HG03442 (cell line): ENCODE results near the gene GPR63.

Experiments used
- ATAC-seq: cut with Tn5 transposase; IDR thresholded peaks from one replicate; pipeline ENCODE4 v1.9.1; 2021; ENCODE audit warnings: mild to moderate bottlenecking, moderate library complexity; ENCODE audit not compliant: unreplicated experiment

The GPR63 gene, protein sequence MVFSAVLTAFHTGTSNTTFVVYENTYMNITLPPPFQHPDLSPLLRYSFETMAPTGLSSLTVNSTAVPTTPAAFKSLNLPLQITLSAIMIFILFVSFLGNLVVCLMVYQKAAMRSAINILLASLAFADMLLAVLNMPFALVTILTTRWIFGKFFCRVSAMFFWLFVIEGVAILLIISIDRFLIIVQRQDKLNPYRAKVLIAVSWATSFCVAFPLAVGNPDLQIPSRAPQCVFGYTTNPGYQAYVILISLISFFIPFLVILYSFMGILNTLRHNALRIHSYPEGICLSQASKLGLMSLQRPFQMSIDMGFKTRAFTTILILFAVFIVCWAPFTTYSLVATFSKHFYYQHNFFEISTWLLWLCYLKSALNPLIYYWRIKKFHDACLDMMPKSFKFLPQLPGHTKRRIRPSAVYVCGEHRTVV

DNA sequence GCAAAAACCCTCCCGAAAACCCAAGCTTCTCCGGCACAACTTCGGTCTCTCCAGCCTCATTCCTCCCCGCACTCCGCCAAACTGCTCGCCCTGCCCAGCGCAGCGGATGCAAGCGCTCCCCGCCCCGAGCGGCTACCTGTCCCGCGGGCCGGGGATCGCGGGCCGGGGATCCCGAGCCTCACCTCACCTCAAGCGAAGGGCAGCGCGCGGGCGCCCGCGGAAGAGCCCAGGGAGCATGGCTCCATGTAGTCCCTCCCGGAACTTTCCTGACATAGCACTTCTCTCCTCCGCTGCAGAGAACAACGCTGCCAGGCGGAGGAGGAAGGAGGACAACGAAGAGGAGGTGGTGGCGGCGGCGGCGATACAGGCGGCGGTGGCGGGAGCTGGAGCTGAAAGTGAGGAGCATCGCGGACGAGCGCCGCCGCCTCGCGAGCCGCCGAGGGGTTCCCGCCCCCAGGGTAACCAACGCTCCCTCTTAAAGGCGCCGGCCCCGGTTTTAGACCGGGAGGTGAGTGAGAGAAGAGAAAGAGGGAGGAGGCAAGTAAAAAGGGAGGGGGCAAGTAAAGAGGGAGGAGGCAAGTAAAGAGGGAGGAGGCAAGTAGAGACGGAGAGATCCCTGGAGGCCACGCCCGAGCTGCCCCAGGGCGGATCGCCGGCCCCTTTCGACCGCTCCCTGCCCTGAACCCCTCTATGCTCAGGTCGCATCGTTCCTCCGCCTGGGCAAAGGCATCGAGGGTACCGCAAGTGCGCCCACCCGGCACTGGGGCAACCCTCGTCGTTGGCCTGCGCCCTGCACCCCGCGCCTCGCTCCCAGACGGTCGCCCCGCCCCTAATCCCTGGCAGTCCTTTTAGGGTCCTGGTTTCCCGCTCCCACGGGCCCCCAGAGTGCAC lies at the start of gene GPR63:
GPR63 (minus strand) TSS at position 397 of the 891 bp plus-strand sequence. CDS start 37,746 bp downstream, outside the sequence.
- peak; percentile 90 for ATAC-seq

DNA sequence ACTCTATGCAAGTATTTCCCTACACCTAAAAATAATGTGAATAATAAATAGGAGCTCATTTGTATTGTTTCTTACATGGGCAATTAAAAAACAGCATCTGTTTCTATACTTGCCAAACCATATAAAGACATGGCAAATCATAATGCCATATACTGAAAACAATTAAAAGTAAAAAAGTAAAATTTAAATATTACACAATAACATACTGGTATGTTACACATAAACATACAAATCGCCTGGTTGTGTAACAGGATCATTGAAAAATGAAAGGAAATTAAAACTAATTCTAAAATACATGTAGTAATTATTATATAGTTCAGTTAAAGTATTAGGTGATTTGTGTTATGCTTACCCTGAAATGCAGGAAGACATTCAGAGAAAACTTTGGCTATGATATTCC lies 49.2 kb upstream of the GPR63 start:
- ATAC-seq: no peak

DNA sequence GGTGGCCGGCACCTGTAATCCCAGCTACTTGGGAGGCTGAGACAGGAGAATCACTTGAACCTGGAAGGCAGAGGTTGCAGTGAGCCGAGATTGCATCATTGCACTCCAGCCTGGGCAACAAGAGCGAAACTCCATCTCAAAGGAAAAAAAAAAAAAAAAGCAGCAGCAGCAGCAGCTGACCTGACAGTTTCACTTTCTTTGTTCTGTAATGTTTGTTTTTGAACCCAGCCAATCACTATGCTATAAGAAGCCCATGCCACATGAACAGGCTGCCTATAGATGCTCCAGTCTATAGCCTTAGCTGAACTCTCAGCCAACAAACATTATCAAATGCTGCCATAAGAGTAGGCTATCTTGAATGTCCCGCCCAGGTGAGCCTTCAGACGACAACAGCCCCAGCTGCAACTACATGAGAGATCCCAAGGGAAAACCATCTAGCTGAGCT lies 47.9 kb upstream of the GPR63 start:
- ATAC-seq: peak; percentile 96

DNA sequence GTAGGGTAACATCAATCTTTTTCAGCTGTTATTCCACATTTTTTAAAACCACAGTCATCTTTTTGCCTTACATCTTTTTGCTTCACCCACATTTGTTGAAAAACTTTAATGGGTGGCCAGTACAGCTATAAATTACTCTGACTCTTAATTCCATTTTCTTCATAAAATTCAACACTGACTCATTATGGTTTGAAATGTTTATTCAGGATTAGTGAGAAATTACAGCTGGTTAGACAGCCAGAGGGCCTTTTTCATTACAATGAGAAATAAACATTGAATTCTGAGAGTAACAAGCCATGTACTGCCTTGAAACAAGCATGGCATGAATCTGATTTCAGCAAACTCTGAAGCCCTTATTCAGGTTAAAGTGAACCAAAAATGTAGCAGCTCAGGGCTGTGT lies 40.9 kb upstream of the GPR63 start:
- ATAC-seq: no peak

DNA sequence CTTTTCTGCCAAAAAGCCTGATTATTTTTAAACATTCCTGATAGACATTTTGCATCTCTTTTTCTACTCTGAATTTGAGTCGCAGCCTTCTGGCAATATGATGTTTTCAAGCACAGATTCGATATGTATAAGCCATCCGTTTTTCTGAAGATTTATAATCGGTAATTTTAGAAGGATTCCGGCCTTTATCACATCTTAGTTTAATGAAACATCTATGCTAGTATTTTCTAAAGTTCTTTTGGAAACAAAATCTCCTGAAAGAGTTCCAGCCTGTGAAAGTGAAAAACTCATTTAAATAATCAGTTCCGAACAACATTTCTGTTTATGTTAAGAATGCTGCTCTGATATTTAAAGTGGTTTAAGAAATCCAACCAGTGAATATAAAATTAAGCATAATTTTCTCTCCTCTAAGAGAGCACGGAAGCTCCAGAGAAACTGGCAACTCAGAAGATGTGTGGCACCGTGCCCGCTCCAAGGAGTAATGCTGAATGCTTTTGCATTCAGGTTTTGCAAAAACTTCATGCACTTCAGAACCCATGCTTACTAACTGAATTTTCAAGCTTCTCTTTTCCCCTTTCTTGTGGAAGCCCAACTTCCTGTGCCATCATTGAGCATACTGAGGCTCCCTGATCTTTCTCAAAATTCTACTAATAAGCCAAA lies 39.7 kb upstream of the GPR63 start:
- ATAC-seq: no peak

DNA sequence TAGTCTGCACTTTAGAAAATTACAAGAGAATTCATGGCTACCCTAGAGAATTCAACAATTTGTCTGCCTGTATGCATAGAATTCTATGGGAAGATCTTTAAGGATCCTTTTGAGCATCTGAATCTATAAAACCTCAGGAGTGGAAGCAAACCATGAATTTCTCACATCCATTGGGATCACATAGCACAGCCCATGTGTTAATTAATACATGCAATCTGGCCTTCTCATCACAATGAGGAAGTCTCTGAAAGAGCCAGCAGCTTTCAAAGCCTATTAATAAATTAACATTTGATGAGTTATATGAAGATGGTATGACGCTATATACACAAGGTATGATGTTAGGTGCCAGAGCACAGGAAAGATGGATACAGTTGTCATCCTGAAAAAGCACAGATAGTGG lies 35.7 kb upstream of the GPR63 start:
- no peak for ATAC-seq

DNA sequence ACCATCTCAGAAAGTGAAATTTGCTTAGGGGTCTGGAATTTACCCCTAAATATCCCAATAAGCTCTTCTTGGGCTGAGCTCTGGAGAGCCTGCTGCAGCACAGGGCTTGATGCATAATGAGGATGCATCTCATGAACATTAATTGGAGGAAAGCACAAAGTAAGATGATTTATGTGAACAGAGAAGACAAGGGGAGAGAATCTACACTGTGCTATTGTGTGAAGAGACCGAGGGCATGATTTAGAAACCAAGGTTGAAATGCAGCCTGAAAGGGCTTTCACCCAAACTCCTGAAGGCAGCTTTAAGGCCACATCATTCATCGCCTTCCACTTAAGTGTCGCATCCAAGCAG lies 27.8 kb upstream of the GPR63 start:
- no peak for ATAC-seq

DNA sequence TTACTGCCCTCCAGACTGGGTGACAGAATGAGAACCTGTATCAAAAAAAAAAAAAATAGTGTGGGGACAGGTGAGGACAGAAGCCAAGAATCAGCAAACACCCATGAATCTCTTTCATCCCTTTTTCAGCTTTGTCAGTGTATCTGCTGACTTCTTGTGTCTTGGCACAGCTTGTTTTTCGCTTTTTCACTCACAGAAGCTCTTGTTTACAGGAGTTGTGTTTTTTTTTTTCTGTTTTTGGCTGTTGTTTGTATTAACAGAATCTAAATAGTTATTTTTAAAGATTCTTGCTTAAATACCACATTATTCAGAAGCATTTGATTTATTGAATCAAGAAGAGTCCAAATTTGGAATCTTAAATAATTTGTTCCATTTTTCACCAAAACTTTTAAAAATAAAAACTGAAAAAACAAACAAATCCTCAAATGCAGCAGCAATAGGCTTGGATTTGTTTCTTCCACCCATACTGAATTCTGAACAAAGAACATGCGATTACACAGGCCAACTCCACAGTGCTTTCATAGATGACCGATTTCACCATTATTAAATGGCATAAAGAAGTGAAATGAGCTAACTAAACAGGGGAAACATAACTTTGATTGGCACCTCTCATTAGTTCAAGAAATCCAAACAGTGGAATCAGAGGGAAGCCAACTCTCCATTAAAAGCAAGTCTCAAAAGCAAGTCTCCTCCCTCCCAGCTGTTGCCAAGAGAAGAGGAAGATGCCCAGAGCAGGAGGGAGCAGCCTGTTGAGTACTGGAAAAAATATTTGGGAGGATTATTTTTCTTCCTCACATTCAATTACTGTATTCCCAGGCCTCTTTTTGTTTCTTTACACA lies 27.2 kb upstream of the GPR63 start:
- no peak for ATAC-seq

DNA sequence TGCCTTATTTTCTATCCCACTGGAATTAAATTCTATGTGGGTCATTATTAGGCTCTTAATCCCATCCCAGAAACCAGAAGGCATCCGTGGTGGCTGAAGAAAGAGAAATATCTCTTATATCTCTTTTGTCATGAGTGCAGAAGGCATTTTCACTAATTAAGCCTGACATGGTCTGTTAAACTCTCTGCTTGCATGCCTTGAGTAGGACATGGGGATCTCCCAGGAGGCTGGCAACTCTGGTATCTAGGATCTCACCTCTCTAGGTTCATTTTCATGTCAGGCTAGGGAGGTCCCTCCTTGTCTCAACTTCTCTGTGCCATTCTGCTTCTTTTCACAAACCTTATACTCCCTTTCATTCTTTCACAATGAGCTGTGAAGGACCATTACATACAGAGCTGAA lies 25.3 kb upstream of the GPR63 start:
- no peak for ATAC-seq

DNA sequence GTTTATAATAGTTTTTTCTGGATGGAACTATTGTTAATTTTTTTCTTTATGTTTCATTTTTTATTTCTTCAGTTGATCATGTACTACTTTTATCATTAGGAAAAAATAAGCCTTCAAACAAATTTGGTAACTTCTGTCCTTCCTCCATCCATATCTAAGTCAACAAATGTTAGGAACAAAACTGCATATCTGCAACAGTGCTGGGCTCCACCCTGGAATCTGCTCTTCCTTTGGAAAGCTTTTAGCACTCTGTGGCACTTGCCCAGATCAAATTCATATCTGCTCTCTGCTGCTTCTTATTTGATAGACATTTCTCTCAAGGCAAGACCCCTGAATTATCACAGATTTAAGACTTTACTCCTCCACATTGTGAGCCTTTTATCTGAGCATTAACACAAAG lies 24.3 kb upstream of the GPR63 start:
- ATAC-seq: no peak

DNA sequence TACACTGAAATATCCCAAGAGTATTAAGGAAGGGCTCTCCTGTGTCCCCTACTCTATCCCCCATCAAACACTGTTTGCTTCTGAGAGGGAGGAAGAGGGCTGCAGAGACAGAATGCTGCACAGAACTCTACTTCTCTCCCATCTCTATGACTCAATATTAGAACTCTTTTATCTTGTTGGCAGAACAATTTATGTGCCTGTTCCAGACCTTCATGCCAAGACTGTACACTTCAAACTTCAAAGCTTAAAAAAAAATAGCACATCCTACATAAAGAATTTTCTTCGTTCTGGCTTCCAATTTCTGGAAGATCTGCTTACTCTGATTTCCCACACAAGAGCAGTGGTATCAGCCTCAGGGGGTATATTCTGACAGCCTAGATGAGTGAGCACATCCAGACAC lies 19.6 kb upstream of the GPR63 start:
- ATAC-seq: no peak

DNA sequence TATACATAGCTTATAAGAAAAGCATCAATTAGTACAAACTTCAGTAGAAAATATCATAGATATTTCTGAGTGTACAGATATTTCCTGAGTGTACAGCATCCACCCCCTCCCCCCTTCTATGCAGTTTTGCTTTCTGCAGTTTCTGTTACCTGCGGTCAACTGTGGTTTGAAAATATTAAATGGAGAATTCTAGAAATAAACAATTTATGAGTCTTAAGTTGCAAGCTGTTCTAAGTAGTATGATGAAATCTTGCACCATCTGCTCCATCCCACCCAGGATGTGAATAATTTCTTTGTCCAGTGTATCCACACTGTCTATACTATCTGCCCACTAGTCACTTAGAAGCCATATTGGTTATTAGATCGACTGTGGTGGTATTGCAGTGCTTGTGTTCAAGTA lies 15.8 kb upstream of the GPR63 start:
- ATAC-seq: no peak

DNA sequence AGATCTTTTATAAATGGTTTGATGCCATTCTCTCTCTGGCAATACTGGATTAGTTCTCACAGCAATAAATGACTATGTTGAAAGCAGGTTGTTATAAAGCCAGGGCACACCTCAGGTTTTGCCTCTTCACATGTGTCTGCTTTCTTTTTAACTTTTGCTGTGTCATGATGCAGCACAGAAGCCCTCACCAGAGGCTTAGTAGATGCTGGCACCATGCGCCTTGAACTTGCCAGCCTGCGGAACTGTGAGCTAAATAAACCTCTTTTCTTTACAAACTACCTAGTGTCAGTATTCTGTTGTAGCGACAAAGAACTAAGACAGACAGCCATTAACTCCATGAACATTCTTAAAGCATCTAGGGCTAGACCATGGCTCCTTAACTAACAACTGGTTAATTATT lies 15.3 kb upstream of the GPR63 start:
- ATAC-seq: no peak

DNA sequence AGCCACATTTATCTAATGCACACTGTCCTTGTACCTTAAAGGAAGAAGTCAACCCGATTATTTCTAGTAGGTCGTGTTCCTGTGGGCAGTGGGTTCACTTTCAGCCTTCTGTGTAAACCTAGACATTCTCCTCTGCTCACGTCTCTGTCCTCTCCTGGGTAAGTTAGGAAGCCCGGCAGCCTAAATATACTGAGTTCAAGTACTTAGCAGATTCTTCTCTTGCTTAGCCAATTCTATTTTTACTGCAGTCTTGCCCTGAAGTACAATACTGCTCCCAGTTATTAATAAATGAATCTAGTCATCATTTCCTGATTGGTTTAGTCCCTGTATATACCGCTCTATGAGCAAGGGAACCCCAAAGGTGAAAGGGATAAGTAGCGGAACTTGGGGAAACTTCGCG lies 14.6 kb upstream of the GPR63 start:
- no peak for ATAC-seq

DNA sequence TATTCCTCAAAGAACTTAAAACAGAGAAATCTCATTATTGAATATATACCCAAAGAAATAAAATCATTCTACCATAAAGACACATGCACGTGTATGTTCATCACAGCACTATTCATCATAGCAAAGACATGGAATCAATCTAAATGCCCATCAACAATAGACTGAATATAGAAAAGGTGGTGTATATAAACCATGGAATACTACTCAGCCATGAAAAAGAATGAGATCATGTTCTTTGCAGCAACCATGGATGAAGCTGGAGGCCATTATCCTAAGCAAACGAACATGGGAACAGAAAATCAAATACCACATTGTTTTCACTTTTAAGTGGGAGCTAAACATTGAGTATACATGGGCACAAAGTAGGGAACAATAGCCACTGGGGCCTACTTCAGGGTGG lies 12.3 kb upstream of the GPR63 start:
- no peak for ATAC-seq

DNA sequence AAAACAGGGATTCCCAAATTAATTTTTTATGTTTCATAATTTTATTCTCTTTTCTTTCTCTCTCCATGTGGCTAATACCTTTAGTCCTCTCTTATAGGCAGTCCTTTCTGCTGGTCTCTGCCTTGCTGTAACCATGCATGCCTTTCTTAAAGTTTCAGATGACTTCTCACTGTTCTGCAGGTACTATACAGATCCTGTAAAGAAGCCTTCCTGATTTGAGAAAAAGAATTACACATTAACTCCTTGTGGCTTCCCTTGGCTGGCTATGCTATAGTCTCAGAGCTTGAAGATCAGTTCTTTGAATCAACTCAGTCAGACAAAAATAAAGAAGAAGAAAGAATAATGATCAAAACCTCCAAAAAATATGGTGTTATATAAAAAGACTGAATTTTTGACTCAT lies 7.3 kb upstream of the GPR63 start:
- no peak for ATAC-seq

DNA sequence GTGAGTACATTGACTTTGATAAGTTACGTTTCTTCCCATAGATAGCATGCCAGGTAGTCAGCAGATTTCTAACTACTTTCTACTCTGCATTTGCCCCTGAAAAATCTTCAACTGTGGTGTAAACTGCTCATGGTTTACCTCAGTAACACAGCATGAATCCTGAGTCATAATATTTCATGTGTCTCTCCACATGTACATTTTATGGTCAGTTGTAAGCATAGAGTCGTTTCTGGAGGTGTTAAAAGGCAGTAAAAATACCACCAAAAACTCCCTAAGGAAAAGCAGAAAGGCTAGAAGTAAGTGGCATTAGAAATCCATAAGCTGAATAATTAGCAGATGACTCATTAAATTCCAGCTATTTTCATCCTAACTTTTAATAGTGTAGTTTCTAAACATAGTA lies 4.1 kb upstream of the GPR63 start:
- no peak for ATAC-seq

DNA sequence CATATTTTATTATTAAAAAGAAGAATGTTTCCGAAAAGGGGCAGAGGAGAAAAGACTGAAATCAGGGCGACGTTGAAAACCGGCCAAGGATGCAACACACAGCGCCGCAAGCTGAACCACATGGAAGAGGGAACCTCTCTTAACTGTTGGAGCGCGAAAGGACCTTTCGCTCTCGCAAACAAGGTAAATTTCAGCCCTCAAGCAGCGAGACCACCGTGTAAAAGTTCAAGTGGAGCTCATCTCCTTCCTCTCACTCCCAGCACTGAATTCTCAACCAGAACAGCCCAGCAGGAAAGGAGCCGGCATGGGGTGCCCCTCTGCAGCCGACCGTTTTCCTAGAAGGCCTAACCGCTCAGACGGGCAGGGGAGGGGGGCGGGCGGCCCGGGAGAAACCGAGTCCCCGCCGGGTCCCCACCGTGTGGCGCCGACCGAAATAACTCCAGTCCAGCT lies 621 bp downstream of the GPR63 start:
- peak; percentile 11 for ATAC-seq

DNA sequence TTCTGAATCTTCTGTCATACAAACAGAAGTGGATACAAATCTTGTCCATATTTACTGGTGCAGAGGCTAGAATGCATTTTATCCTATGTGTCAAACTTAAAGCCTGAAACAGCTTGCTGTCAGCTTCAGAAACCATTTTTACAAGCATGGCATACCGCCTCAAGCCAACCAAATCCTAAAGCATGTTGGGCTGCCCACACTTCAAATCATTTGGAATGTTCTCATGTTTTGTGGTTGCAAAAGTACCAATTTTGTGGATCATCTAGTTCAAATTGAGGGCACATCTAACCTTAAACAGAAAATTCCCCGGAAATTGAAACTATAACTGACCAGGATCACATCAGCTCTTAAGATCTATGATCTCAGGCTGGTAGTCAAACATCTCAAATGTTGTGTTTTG lies 3.2 kb downstream of the GPR63 start:
- ATAC-seq: no peak

DNA sequence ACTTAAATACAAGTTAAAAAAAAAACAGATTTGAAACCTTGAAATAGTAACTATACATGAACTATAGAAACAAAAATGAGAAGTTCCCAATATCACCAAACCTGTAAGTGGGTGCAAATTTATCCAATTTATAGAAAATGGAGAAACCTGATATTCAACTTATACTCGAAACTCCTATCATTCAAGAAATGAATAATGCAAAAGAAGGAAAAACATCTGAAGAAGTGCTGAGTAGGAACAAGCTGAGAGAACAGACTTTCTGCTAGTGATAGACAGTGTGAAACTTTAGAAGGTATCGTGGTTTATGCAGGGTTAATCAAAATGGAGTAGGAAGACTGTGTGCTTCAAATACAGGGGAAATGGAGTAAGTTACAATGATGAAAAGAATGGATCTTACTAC lies 4.5 kb downstream of the GPR63 start:
- ATAC-seq: no peak

DNA sequence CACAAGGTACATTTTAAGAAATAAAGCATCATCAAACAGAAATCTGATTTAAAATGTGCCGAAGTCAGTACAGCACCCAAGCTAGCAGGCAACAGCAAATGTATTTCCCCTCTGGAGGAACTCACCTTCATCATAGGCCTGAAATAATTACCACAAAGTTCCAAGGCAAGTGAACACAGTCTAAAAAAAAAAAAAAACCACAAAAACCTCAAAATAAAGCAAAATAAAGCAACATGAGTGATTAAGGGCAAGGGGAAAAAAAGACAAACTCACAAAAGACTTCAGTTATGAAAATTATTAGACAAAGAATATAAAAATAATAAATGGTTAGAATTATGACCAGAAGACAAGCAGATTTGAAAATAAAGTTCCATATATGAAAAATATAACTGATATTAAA lies 10.4 kb downstream of the GPR63 start:
- ATAC-seq: no peak
